GM12875 (cell line): ENCODE results near the gene TBCEL.

Source experiments
- H3K4me3 ChIP-seq: one replicate; pipeline ENCODE4 v1.5.1; 2011; ENCODE audit warnings: low read depth, low read length, control low read depth
- TF ChIP-seq, protein P1 (sequence below): IDR thresholded peaks from 2 replicates; pipeline ENCODE4 v1.5.1; 2011; ENCODE audit warnings: low read depth, mild to moderate bottlenecking, control low read depth, inconsistent platforms, low read length, moderate library complexity, borderline replicate concordance; ENCODE audit not compliant: insufficient read depth

The TBCEL gene

DNA sequence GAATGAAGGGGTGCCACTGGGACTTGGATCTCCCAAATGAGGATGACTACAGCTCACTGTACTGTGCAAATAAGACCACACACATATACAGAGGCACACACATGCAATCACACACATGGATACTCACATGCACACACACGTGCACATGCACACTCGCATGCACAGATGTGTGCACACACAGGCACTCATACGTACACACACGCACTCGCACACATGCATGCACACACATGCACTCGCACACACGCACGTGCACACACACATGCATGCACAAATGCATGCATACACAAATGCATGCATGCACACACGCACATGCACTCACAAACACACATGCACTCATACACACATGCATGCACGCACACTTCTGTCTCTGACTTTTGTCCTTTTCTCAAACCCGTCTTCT lies 113.1 kb downstream of the TBCEL start:
- H3K4me3 ChIP-seq = no peak overlapping the region
- TF ChIP-seq, protein P1, sequence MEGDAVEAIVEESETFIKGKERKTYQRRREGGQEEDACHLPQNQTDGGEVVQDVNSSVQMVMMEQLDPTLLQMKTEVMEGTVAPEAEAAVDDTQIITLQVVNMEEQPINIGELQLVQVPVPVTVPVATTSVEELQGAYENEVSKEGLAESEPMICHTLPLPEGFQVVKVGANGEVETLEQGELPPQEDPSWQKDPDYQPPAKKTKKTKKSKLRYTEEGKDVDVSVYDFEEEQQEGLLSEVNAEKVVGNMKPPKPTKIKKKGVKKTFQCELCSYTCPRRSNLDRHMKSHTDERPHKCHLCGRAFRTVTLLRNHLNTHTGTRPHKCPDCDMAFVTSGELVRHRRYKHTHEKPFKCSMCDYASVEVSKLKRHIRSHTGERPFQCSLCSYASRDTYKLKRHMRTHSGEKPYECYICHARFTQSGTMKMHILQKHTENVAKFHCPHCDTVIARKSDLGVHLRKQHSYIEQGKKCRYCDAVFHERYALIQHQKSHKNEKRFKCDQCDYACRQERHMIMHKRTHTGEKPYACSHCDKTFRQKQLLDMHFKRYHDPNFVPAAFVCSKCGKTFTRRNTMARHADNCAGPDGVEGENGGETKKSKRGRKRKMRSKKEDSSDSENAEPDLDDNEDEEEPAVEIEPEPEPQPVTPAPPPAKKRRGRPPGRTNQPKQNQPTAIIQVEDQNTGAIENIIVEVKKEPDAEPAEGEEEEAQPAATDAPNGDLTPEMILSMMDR = no peak

DNA sequence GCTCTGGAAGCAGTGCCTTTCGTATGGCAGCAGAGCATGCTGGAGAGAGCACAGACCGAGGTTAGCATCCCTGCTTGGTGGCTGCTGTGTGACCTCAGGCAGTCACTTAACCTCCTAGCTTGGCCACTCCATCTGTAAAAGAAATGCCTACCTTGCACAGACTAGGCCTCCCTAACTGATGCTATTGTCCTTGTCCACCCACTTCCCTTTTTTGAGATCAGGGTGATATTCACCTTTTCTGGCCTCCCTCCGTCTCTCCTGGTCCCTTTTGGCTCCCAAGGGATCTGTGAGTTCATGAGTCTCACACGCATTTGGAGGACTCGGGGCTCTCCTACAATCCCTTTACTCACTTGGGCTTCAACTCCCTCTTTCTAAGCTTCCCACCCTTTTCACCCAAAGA lies 114.4 kb downstream of the TBCEL start:
- TF ChIP-seq, protein P1 = no peak
- H3K4me3 ChIP-seq = no peak overlapping the region

DNA sequence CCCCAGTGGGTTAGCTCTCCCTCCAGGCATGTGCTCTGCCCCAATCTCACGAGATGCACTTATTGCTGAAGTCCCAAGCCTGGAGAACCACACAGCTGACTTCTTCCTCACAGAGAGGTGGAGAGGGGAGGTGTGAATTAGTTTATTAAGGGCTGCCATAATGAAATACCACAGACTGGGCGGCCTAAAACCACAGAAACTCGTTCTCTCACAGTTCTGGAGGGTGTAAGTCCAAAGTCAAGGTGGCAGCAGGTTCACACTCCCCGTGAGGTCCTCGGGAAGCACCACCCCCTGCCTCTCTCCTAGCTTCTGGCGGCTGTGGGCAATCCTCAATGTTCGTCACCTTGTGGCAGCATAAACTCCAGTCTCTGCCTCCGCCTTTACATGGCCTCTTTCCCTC lies 116.5 kb downstream of the TBCEL start:
- H3K4me3 ChIP-seq = no peak overlapping the region
- TF ChIP-seq, protein P1 = no peak
